ENCODE measurements around the gene C5orf58. TPM values are rescaled to one million over a fixed set of nuclear protein-coding genes. Genes with fewer than 3 reads are reported as not detected.

C5orf58 gene
- total and polyA plus RNA-seq, 2 donors (not counting 1 experiment from before 2014, with no cell fraction given), result not detected

GRCh38 chr5:170288551-170288950 is 55.8 kb downstream of the C5orf58 start:
- CTCF ChIA-PET, result no interaction called here
- H3K36me3 ChIP-seq (replicated peaks in 1 of 2; ENCODE audit: control extremely low read depth in 1 of 2, control insufficient read depth in 1 of 2, extremely low read depth in 1 of 2, insufficient read depth in 2 of 2, low read length in 1 of 2), result peaks cover 0 to 4% of the 10 kb centered on the region in 2 experiments
- POLR2A ChIA-PET, result no interaction called here
- no peak for TF ChIP-seq CTCF (IDR thresholded peaks at IDR 0.05)
- TF ChIP-seq EZH2 (IDR thresholded peaks at IDR 0.05; ENCODE audit: borderline replicate concordance, insufficient read depth, low read depth, low read length, poor library complexity, severe bottlenecking), result no peak
- Mint-ChIP-seq H3K27ac (no peak overlapping the region), H3K4me3 (no peak overlapping the region), H3K4me1 (peaks cover 24% of the 10 kb centered on the region), H3K9me3 (ENCODE audit: insufficient read depth) (peaks cover 6% of the 10 kb centered on the region), H3K27me3 (peaks cover 22% of the 10 kb centered on the region)
- no peak overlapping the region for H3K4me3 ChIP-seq (ENCODE audit: control extremely low read depth in 1 of 5, extremely low read depth in 1 of 5, insufficient read depth in 1 of 5, low read depth in 2 of 5, low read length in 4 of 5)
- DNase-seq (no peak), ATAC-seq (ENCODE audit: low read depth) (no peak)
- H2AFZ ChIP-seq (ENCODE audit: insufficient read depth, low read depth, low read length, poor library complexity, severe bottlenecking), result no peak overlapping the region
- 100% methylated on average over 1 of the region's 3 CpGs for WGBS (ENCODE audit: insufficient coverage)
- no peak overlapping the region for H3K9ac ChIP-seq (ENCODE audit: low read length)
- H3K9me3 ChIP-seq (ENCODE audit: control extremely low read depth in 1 of 3, control insufficient read depth in 2 of 3, insufficient read depth in 1 of 3, low read length in 2 of 3), result peaks cover 3 to 10% (median 8%) of the 10 kb centered on the region in 3 donors
- H3K4me1 ChIP-seq (ENCODE audit: control insufficient read depth in 2 of 2, insufficient read depth in 2 of 2, low read length in 2 of 2), result peaks cover 12 to 23% of the 10 kb centered on the region in 2 donors
- intact Hi-C loops (cut with micrococcal nuclease), result no loop called here
- peaks cover 0 to 14% (median 5%) of the 10 kb centered on the region in 4 experiments for H3K27me3 ChIP-seq (replicated peaks in 1 of 4; ENCODE audit: control extremely low read depth in 1 of 4, control insufficient read depth in 3 of 4, insufficient read depth in 4 of 4, low read length in 3 of 4)
- no peak overlapping the region for H3K4me2 ChIP-seq (replicated peaks; ENCODE audit: low read depth, low read length, poor library complexity, severe bottlenecking)
- no peak overlapping the region for H3K27ac ChIP-seq (ENCODE audit: low read length in 2 of 2)
- H3K79me2 ChIP-seq (ENCODE audit: control insufficient read depth, insufficient read depth, low read length), result no peaks in the 10 kb centered on the region
- H4K20me1 ChIP-seq (ENCODE audit: control insufficient read depth, insufficient read depth, low read length, poor library complexity, severe bottlenecking), result no peaks in the 10 kb centered on the region

GRCh38 chr5:170289121-170289520 is 56.3 kb downstream of the C5orf58 start:
- Histone ChIP-seq H3K4me2 (replicated peaks; ENCODE audit: low read depth, low read length, poor library complexity, severe bottlenecking) (no peak overlapping the region), H2AFZ (ENCODE audit: insufficient read depth, low read depth, low read length, poor library complexity, severe bottlenecking) (no peak overlapping the region)
- 100% methylated on average over 3 of the region's 3 CpGs for WGBS (ENCODE audit: insufficient coverage)

More at GRCh38 chr5:170289121-170289520, 56.3 kb downstream of the C5orf58 start:
- TF ChIP-seq CTCF (IDR thresholded peaks at IDR 0.05), result no peak
- Mint-ChIP-seq H3K27ac (no peak overlapping the region), H3K9me3 (ENCODE audit: insufficient read depth) (peaks cover 3% of the 10 kb centered on the region), H3K27me3 (peaks cover 22% of the 10 kb centered on the region), H3K4me1 (peaks cover 29% of the 10 kb centered on the region), H3K4me3 (no peak overlapping the region)
- H3K27ac ChIP-seq (ENCODE audit: low read length in 2 of 2), result no peak overlapping the region
- intact Hi-C loops (cut with micrococcal nuclease), result no loop called here
- H3K4me3 ChIP-seq (ENCODE audit: control extremely low read depth in 1 of 5, extremely low read depth in 1 of 5, insufficient read depth in 1 of 5, low read depth in 2 of 5, low read length in 4 of 5), result no peak overlapping the region
- H3K36me3 ChIP-seq (replicated peaks in 1 of 2; ENCODE audit: control extremely low read depth in 1 of 2, control insufficient read depth in 1 of 2, extremely low read depth in 1 of 2, insufficient read depth in 2 of 2, low read length in 1 of 2), result peaks cover 0 to 4% of the 10 kb centered on the region in 2 experiments
- peaks cover 18 to 28% of the 10 kb centered on the region in 2 donors for H3K4me1 ChIP-seq (ENCODE audit: control insufficient read depth in 2 of 2, insufficient read depth in 2 of 2, low read length in 2 of 2)
- H3K27me3 ChIP-seq (replicated peaks in 1 of 4; ENCODE audit: control extremely low read depth in 1 of 4, control insufficient read depth in 3 of 4, insufficient read depth in 4 of 4, low read length in 3 of 4), result peaks cover 0 to 14% (median 5%) of the 10 kb centered on the region in 4 experiments
- no peaks in the 10 kb centered on the region for H3K79me2 ChIP-seq (ENCODE audit: control insufficient read depth, insufficient read depth, low read length)
- POLR2A ChIA-PET, result interaction anchor here (0.9 kb wide), 1 partner anchor 10 kb away, joined by 3 read pairs; no protein-coding TSS in a partner anchor
- CTCF ChIA-PET, result interaction anchor here (0.9 kb wide), 1 partner anchor 49 kb away, joined by 4 read pairs; no protein-coding TSS in a partner anchor
- H3K9ac ChIP-seq (ENCODE audit: low read length), result no peak overlapping the region
- no peaks in the 10 kb centered on the region for H4K20me1 ChIP-seq (ENCODE audit: control insufficient read depth, insufficient read depth, low read length, poor library complexity, severe bottlenecking)
- DNase-seq, result no peak
- peaks cover 0 to 6% (median 6%) of the 10 kb centered on the region in 3 donors for H3K9me3 ChIP-seq (ENCODE audit: control extremely low read depth in 1 of 3, control insufficient read depth in 2 of 3, insufficient read depth in 1 of 3, low read length in 2 of 3)
- ATAC-seq (ENCODE audit: low read depth), result no peak

All from B cell (primary cell).